K562 (cell line): ENCODE data around the gene ATP13A1. TPM values are rescaled to one million over a fixed set of nuclear protein-coding genes. Genes with fewer than 3 reads are reported as not detected.

ENCODE experiments used
- ATF7 ChIP-seq: fragments of 450-650 bp; IDR thresholded peaks from 2 replicates; pipeline ENCODE4 v1.7.1; 2014; ENCODE audit warnings: mild to moderate bottlenecking, moderate library complexity
- CBX1 ChIP-seq: sonication (generic); IDR thresholded peaks from 2 replicates; pipeline ENCODE4 v1.6.1; 2016; ENCODE audit warnings: antibody characterized with exemption, low read depth, mild to moderate bottlenecking
- CCNT2 ChIP-seq: IDR thresholded peaks from 2 replicates; pipeline ENCODE4 v1.6.1; 2011; ENCODE audit warnings: borderline replicate concordance, low read depth, mild to moderate bottlenecking, moderate library complexity, mixed read lengths, low read length; ENCODE audit not compliant: insufficient read length; ENCODE audit errors: extremely low read depth
- EGR1 ChIP-seq: fragments of 450-650 bp; conservative IDR thresholded peaks from 2 replicates; pipeline ENCODE4 v1.6.1; 2017; ENCODE audit warnings: mild to moderate bottlenecking
- GTF2F1 ChIP-seq: IDR thresholded peaks from 2 replicates; pipeline ENCODE4 v1.6.1; 2011; ENCODE audit warnings: low read depth, low read length, improper control_type of control experiment
- HDAC1 ChIP-seq, 2 experiments: fragments of 450-650 bp; IDR thresholded peaks; 2 replicates each; pipeline ENCODE4 v1.6.1; 2016 to 2017; ENCODE audit warnings: inconsistent platforms in 1 of 2, mild to moderate bottlenecking in 1 of 2, moderate library complexity in 1 of 2
- HDAC6 ChIP-seq: IDR thresholded peaks from 2 replicates; pipeline ENCODE4 v1.6.1; 2012; ENCODE audit warnings: low read depth, mild to moderate bottlenecking, control low read depth, inconsistent platforms, low read length, moderate library complexity
- HSF4 ChIP-seq: fragments of 250-450 bp; sonication (Bioruptor Pico); IDR thresholded peaks from 2 replicates; pipeline ENCODE4 v2.1.2; 2022; ENCODE audit warnings: mild to moderate bottlenecking, moderate library complexity, borderline replicate concordance
- NFIX ChIP-seq: fragments of 250-450 bp; sonication (Bioruptor Pico); IDR thresholded peaks from 2 replicates; pipeline ENCODE4 v1.4.0; 2020; ENCODE audit warnings: low read depth, mild to moderate bottlenecking, moderate library complexity
- NR2C1 ChIP-seq, 2 experiments: fragments of 450-650 bp; IDR thresholded peaks; 2 replicates each; pipeline ENCODE4 v1.6.1; 2017; ENCODE audit warnings: mild to moderate bottlenecking in 2 of 2, antibody characterized with exemption in 1 of 2, inconsistent platforms in 1 of 2, missing compliant biosample characterization in 1 of 2, missing genetic modification characterization in 1 of 2
- NR3C1 ChIP-seq: sonication (generic); formaldehyde crosslinking; IDR thresholded peaks from 2 replicates; pipeline ENCODE4 v1.8.1; 2022; ENCODE audit warnings: missing genetic modification reagents
- RB1 ChIP-seq: fragments of 450-650 bp; IDR thresholded peaks from 2 replicates; pipeline ENCODE4 v1.6.1; 2017; ENCODE audit warnings: low read depth, mild to moderate bottlenecking
- SMARCA5 ChIP-seq: fragments of 450-650 bp; IDR thresholded peaks from 2 replicates; pipeline ENCODE4 v1.6.1; 2016
- SNAPC5 ChIP-seq: fragments of 250-450 bp; sonication (Bioruptor Pico); IDR thresholded peaks from 2 replicates; pipeline ENCODE4 v1.8.0; 2021; ENCODE audit warnings: moderate library complexity, mild to moderate bottlenecking, inconsistent platforms
- STAT5B ChIP-seq: fragments of 250-450 bp; sonication (Bioruptor Pico); IDR thresholded peaks from 2 replicates; pipeline ENCODE4 v1.8.0; 2021; ENCODE audit warnings: mild to moderate bottlenecking, inconsistent platforms
- TEAD1 ChIP-seq, 2 experiments: fragments of 450-650 bp in 1 of 2; sonication (generic) in 1 of 2; formaldehyde crosslinking; IDR thresholded peaks; 2 replicates each; pipeline versions ENCODE4 v1.4.0 to v1.8.0; 2020 to 2022; ENCODE audit warnings: mild to moderate bottlenecking in 2 of 2, missing genetic modification reagents in 1 of 2
- TRIM28 ChIP-seq: fragments of 450-650 bp; IDR thresholded peaks from 2 replicates; pipeline ENCODE4 v1.6.1; 2017
- TSHZ1 ChIP-seq: fragments of 250-450 bp; sonication (Bioruptor Pico); IDR thresholded peaks from 2 replicates; pipeline ENCODE4 v1.4.0; 2020; ENCODE audit warnings: mild to moderate bottlenecking, moderate library complexity
- ZBTB26 ChIP-seq: fragments of 450-650 bp; formaldehyde crosslinking; IDR thresholded peaks from 2 replicates; pipeline ENCODE4 v1.4.0; 2022; ENCODE audit warnings: missing genetic modification characterization
- ZBTB43 ChIP-seq: sonication (generic); formaldehyde crosslinking; IDR thresholded peaks from 2 replicates; pipeline ENCODE4 v1.8.0; 2023; ENCODE audit warnings: mild to moderate bottlenecking, missing genetic modification reagents
- ZNF165 ChIP-seq: fragments of 250-450 bp; sonication (Bioruptor Pico); IDR thresholded peaks from 2 replicates; pipeline ENCODE4 v1.4.0; 2020; ENCODE audit warnings: borderline replicate concordance
- ZNF239 ChIP-seq: fragments of 250-450 bp; sonication (Bioruptor Pico); IDR thresholded peaks from 2 replicates; pipeline ENCODE4 v1.4.0; 2020; ENCODE audit warnings: mild to moderate bottlenecking
- ZNF57 ChIP-seq: fragments of 450-650 bp; formaldehyde crosslinking; IDR thresholded peaks from 2 replicates; pipeline ENCODE4 v1.4.0; 2020; ENCODE audit warnings: mild to moderate bottlenecking, moderate library complexity
- polyA plus RNA-seq, 8 experiments: library from polyadenylated mRNA; depleted of rRNA in 4 of 8; stranded (reverse) in 5 of 8; unstranded in 3 of 8; fragments of >200 nt; fragmentation: Nextera tagmentation in 2 of 8; fragmentation: Illumina TruSeq in 1 of 8; extraction: Ambion mirVana in 2 of 8; extraction: Trizol in 1 of 8; gene quantifications; 2 replicates each; pipeline versions ENCODE4 v1.2.1 to v1.2.3, GENCODE V29; 2011 to 2014; ENCODE audit warnings: inconsistent platforms in 1 of 8, missing spikeins in 1 of 8
- total RNA-seq, 7 experiments: library from RNA; depleted of rRNA in 6 of 7; stranded (reverse); fragments of >200 nt in 6 of 7; fragmentation: Illumina TruSeq in 2 of 7; extraction: Trizol in 2 of 7; gene quantifications; 2 replicates each; pipeline versions ENCODE4 v1.2.1 to v1.2.3, GENCODE V29; 2011 to 2021; ENCODE audit warnings: low replicate concordance in 1 of 7

Gene ATP13A1
- total and polyA plus RNA-seq, 9 of the 15 experiments (the other 6 are each of a cell fraction or from before 2014, with no cell fraction given), result 0.90 to 83.8 (median 23.1) TPM

- TF ChIP-seq SNAPC5 (no peak), SMARCA5 (no peak), ZNF165 (CRISPR knock-in tag) (peak; percentile 63; the same call in 1 of the 2 replicates), ZNF239 (CRISPR knock-in tag) (peak; percentile 63; the same call in 1 of the 2 replicates), NR2C1 (IDR thresholded peaks at IDR 0.05) (peak; percentile 94), NR2C1 (tag; IDR thresholded peaks at IDR 0.05) (peak; percentile 98), ATF7 (peak; percentile 60), HDAC1 (IDR thresholded peaks at IDR 0.05) (peak in 1 of 2 experiments; percentile 73; a peak in 2 of 4 replicates), HDAC6 (no peak), NFIX (no peak), CCNT2 (no peak), ZNF57 (CRISPR knock-in tag) (no peak), GTF2F1 (no peak), TEAD1 (CRISPR knock-in tag; IDR thresholded peaks at IDR 0.05) (peak; percentile 40 to 79; a peak in 2 of 4 replicates), HSF4 (CRISPR knock-in tag) (no peak), CBX1 (0 out of 2 replicates have a peak, but pooled peaks have one; percentile 73), RB1 (peak; percentile 81), ZBTB43 (CRISPR knock-in tag) (0 out of 2 replicates have a peak, but pooled peaks have one; percentile 23), EGR1 (peak; percentile 75), TSHZ1 (CRISPR knock-in tag) (no peak), TRIM28 (no peak), ZBTB26 (CRISPR knock-in tag) (0 out of 2 replicates have a peak, but pooled peaks have one; percentile 43), NR3C1 (no peak), STAT5B (no peak)
Measured at GRCh38 chr19:19663256-19664120, at the start of gene ATP13A1 (continued).
